Stimulated activated naive CD4-positive, alpha-beta T cell (primary cell): ENCODE measurements around the gene RPL10A.
"Not testable (repeated sequence)": the region's sequence is repeated elsewhere in the genome, so short reads cannot be mapped to it uniquely, and the experiment has no call there.

Experiments used
- DNase-seq, 6 experiments: peaks; one replicate each; lab custom pipeline; 2025; lab: John Stamatoyannopoulos, UW

RPL10A gene

GRCh38 chr6:35510916-35511561, 42.8 kb downstream of the RPL10A start:
- no peak for DNase-seq

GRCh38 chr6:35511562-35511941, 43.4 kb downstream of the RPL10A start:
- no peak for DNase-seq

- no peak for DNase-seq
These were observed 43.8 kb downstream of the RPL10A start for GRCh38 chr6:35512006-35512405.

- no peak for DNase-seq
These were observed 44.5 kb downstream of the RPL10A start, which contains the start of gene TULP1 for GRCh38 chr6:35512740-35513139. Gene TULP1 (minus strand): TSS chr6:35512896. CDS start chr6:35512858, 38 bp downstream.

GRCh38 chr6:35514587-35514986, 46.4 kb downstream of the RPL10A start:
- no peak for DNase-seq

- not testable (repeated sequence) for DNase-seq
These were observed 47.7 kb downstream of the RPL10A start for GRCh38 chr6:35515939-35516338.

GRCh38 chr6:35516712-35517111, 48.5 kb downstream of the RPL10A start:
- DNase-seq, result no peak

GRCh38 chr6:35517978-35518377, 49.8 kb downstream of the RPL10A start:
- DNase-seq, result not testable (repeated sequence)

- no peak for DNase-seq
These were observed 50.5 kb downstream of the RPL10A start for GRCh38 chr6:35518566-35519312.

GRCh38 chr6:35519313-35520015, 51.3 kb downstream of the RPL10A start:
- DNase-seq, result no peak
